ENCODE results near the gene SLC2A6.

DNA sequence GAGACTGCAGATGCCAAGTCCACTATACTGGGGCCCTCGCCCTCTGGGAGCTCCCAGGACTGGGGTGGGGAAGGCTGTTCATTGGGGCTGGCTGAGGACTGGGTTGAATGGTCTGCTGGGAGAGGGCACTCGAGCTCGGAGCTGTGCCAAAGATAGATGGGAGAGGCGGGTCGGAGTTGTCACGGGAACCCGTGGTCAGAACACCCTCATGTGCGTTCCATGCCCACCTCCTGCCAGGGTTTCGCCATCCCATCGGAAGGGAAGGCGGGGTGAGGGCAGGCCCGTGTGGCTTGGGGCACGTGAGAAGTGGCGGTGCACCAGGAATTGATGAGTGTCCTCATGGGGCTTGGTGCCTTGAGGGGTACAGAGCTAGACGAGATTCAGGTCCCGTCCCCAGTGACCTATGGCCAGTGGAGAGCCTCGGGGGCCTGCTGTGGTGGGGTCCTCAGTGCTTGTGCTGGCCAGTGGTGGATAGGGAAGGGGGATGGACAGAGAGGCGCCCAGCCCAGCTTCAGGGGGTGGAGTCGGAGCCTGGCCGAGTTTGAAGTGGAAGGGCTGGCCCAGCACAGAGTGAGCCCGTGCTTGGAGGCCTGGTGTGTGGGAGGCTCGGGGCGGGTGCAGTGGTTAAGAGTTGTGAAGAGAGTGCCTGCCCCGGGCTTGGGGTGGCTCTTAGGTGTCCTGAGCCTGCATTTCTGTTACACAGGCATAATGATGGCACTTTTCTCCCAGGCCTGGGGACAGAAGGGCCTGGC lies 14.9 kb downstream of the SLC2A6 start:
- no peak for TF ChIP-seq POLR2AphosphoS5 (IDR thresholded peaks at IDR 0.05; ENCODE audit: low read depth)
- TF ChIP-seq, protein P1, sequence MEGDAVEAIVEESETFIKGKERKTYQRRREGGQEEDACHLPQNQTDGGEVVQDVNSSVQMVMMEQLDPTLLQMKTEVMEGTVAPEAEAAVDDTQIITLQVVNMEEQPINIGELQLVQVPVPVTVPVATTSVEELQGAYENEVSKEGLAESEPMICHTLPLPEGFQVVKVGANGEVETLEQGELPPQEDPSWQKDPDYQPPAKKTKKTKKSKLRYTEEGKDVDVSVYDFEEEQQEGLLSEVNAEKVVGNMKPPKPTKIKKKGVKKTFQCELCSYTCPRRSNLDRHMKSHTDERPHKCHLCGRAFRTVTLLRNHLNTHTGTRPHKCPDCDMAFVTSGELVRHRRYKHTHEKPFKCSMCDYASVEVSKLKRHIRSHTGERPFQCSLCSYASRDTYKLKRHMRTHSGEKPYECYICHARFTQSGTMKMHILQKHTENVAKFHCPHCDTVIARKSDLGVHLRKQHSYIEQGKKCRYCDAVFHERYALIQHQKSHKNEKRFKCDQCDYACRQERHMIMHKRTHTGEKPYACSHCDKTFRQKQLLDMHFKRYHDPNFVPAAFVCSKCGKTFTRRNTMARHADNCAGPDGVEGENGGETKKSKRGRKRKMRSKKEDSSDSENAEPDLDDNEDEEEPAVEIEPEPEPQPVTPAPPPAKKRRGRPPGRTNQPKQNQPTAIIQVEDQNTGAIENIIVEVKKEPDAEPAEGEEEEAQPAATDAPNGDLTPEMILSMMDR (IDR thresholded peaks at IDR 0.05; ENCODE audit: insufficient read depth, low read length) = no peak
- TF ChIP-seq, protein P2, sequence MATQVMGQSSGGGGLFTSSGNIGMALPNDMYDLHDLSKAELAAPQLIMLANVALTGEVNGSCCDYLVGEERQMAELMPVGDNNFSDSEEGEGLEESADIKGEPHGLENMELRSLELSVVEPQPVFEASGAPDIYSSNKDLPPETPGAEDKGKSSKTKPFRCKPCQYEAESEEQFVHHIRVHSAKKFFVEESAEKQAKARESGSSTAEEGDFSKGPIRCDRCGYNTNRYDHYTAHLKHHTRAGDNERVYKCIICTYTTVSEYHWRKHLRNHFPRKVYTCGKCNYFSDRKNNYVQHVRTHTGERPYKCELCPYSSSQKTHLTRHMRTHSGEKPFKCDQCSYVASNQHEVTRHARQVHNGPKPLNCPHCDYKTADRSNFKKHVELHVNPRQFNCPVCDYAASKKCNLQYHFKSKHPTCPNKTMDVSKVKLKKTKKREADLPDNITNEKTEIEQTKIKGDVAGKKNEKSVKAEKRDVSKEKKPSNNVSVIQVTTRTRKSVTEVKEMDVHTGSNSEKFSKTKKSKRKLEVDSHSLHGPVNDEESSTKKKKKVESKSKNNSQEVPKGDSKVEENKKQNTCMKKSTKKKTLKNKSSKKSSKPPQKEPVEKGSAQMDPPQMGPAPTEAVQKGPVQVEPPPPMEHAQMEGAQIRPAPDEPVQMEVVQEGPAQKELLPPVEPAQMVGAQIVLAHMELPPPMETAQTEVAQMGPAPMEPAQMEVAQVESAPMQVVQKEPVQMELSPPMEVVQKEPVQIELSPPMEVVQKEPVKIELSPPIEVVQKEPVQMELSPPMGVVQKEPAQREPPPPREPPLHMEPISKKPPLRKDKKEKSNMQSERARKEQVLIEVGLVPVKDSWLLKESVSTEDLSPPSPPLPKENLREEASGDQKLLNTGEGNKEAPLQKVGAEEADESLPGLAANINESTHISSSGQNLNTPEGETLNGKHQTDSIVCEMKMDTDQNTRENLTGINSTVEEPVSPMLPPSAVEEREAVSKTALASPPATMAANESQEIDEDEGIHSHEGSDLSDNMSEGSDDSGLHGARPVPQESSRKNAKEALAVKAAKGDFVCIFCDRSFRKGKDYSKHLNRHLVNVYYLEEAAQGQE (IDR thresholded peaks at IDR 0.05; ENCODE audit: insufficient replicate concordance, low read depth) = no peak
- TF ChIP-seq SPI1 (IDR thresholded peaks at IDR 0.05; ENCODE audit: borderline replicate concordance, low read depth) = no peak
- TF ChIP-seq GABPA (IDR thresholded peaks at IDR 0.05; ENCODE audit: low read depth) = no peak

All from HL-60 (cell line).